Stimulated activated CD4-positive, alpha-beta T cell treated with anti-CD3 and anti-CD28 coated beads, Interleukin-2, amount 100 ng/mL, for 4 hours (primary cell): ENCODE data around the gene RANBP1.

Source experiments
- DNase-seq: peaks from one replicate; pipeline ENCODE4 v3.0.0-alpha.2; 2020; ENCODE audit warnings: low read depth

The RANBP1 gene

DNA sequence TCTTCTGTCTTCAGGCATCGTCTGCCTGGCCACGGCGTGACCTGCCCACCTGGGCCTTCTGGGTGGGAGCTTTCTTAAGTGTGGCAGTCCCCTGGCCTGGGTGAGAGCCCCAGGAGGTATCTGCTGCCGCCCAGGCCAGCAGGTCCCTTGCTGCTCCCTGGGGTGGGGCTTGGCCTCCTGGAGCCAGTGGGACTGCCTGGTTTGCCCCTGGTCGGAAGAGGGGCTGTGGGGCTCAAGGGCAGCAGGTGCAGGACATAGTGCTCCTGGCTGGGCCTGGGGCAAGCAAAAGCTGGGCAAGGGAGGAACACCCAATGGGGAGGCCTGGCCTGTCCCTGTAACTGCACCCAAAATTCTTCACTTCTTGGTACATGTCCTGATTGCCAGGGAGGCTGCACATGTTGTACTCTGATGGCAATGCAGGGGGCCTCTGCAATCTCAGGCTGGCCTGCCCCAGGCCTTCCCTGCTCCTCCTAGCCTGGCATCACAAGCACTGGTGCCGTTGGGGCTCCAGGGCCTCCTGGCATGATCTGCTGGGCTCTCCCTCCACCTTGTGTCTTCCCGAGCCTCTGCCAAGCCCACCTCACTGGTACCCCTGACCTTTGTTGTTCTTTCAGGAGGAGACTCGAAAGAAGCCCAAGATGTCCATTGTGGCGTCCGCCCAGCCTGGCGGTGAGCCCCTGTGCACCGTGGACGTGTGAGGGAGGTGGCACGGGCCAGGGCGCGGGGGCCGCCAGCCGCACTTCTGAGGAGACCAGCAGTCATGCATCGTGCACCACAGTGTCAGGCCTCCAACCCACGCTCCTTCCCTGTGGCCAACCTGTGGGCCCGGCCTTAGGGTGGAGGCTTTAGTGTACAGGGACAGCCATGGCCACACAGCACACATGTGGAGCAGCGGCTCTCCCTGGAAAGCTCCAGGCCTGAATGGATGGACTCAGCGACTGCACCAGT lies 6.2 kb upstream of the RANBP1 start:
- no peak for DNase-seq

DNA sequence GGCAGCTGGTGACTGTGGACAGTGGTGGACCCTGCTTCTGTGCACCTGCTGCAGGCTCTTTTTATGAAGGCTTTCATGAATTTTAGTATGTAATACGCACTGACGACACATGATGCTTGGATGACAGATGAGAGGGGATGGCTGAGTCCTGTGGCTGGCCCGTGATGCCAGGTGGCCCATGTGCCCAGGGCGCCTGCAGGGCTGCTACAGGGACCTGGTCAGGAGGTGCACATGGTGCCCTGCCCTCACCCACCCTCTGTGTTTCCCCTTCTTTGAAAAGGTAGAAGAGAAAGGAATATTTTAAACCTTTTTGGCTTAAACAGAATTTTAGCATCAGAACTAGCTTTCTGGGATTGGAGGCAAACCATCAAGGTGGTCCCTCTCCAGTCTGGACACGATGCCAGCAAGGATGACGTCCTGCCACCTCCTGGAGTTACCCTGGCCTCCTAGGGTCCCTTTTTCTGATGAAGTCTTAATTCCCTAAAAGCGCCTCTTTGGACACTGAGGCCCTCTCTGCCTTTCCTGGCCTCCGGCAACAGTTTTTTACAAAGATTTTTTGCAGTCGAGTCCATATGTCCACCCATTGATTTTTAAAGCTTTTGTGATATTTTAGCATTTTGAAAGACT lies 5.4 kb upstream of the RANBP1 start:
- no peak for DNase-seq

DNA sequence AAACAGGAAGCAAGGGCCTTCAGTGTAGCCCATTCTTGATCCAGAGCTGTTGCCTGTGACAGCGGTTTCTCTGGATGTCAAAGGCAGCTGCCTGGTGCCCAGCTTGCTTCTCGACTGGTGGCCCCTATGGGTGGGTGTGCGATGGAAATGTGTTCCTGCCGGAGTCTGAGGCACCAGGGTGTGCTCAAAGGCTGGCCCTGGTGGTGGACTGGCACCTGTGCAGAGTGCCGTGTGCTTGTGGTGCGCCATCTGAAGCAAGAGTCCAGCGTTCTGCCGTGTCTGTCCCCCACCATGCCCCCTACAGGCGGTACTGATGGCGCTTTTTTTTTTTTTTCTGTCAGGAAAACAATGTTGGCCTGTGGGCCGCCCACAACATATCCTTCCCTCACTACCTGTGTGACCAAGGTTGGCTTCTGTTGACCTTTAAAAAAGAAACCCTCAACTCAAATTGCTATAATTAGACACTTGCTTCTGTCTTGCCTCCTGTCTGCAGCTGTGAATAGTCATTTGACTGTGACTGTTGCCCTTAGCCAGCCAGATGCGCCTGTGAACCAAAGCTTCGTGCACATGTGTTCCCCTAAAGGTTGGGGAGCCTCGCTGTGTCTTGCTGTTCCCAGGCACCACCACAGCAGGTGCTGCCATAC lies 4.7 kb upstream of the RANBP1 start:
- no peak for DNase-seq

DNA sequence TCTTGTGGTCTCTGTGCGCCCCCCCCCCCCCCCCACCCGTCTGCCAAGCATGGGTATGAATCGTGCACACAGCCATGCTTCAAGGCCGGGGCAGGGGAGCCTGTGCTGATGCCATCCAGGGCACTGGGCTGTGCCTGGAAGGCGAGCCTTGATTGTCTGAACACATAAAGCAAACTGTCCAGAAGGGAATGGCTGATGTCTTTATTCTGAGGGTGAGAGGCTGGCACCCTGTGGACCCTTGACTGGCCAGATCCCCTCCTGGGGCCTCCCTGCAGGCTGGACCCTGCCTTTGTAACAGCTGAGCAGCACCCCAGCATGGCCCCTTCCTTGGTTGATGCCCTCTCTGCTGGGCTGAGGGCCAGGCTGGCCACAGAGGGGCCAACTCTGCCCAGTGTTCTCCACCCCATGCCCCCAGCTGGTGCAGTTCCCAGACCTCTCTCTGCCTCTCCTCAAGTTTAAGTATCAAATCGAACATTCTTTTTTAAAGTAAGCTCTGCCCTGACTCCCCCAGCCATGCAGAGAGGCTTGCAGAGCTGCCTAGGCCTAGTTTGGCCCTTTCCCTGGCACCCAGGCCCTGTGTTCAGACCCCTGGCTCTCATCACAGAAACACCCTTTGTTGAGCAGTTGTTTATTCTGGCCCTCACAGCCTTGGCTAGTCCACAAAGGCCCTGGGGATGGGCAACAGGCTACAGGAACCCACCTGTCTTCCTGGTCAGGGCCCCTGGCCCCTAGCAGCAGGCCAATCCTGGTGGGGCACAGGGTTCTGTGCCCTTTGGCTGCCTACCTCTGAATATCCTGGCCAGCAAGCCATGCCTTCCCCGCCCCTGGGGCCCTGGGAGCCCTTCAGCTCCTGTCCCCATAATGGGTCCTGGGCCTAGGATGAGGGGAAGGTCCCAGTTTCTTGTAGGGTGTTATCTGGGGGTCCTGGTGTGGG lies 3.9 kb upstream of the RANBP1 start:
- DNase-seq, result no peak

DNA sequence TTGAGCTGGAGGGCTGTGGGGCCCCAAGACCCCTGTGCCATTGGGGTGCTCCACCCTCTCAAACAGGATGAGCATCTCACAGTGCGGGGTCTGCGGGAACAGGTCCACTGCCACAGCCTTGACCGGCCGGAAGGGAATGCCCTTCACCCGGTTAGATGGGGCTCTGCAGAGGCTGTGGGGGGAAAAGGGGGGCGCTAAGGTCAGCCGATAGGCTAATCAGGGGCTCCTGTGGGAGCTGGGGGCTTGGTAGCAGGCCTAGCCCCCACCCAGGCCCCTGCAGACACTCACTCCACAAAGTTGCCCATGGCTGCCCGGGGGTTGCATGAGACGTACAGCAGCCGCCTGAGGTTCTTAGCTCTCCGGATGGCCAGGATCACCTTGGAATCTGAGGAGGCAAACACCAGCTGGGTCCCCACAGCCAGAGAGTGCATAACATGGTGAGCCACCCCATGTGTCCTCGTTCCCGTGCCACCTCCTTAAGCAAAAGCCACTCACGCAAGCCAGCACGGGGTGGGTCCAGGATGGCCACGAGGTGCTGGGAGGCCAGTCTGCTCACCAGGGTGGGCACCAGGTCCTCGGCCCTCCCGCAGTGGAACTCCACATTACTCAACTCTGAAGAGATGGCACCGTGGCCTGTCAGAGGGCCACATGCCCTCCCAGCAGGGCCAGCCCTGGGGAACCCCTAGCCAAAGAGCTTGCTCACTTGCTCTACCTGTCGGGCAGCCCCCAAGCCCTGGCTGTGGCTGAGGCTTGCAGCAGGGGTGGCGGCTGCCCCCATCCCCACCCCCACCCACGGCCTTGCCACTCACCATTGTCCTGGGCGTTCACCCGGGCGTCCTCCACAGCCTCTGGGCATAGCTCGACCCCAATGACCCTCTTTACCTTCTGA lies 3.0 kb upstream of the RANBP1 start:
- no peak for DNase-seq

- DNase-seq, result no peak
Measured at GRCh38 chr22:20113551-20114310, 2.2 kb upstream of the RANBP1 start.

GRCh38 chr22:20114506-20115475 lies 1.1 kb upstream of the RANBP1 start:
- DNase-seq, result no peak

DNA sequence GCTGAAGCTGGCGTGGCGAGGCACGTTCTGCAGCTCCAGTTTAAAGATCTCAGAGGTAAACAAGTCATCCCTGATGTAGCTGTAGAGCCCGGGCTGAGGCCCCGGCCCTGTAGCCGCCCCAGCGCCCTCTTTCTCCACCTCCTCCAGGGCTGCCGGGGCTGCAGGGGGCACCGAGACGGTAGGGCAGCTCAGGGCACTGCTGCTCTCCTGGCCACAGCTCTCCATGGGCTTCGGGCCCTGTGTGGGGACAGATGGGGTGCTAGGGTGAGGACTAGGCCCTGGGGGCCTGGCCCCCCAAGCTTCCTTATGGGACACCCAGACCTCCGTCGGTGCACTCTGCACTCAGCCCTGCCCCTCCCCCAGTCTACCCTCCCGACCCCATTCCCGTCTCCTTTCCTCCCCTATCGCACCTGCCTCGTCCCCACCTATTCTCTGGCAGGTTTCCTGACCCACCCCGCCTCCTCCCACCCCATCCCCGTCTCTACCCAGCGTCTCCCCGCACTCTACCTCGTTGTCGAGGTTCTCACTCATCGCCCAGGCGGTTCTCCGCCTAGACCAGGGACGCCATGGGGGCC lies 559 bp downstream of the RANBP1 start:
- DNase-seq, result no peak

DNA sequence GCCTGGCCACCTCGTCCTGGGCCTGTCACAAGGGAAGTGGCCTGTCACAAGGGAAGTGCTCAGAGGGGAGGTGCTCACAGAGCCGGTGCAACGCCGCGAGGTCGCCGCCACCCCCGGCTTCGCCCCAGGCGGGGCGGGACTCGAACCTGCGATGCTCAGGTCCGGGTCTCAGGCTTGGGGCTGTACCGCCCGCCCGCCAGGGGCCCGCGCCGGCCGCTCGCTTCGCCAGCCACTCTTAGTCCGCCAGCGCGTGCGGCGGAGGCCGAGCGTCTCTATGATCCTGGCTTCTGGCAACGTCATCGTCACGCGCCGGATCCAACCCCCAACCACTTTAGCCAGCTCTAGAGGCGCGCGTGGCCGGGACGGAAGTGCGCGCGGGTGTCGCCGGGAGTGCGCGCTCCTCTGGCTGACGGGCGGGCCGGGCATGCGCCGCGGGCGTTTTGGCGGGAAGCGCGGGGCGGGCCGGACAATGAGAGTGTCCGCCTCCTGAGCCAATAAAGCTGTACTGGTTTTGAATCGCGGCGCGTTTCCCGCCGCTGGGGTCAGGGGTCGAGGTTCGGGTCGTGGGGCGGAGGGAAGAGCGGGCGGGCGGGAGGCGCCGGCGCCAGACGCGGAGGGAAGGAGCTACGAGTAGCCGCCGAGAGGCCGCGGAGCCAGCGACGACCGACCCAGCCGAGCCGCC lies 1.2 kb downstream of the RANBP1 start, which contains the start of gene TRMT2A:
Gene TRMT2A, minus strand, starts transcription at position 276 of the 682 bp plus-strand sequence. CDS start 320 bp downstream, outside the sequence.
- peak; percentile 94 for DNase-seq

- peak; percentile 81 for DNase-seq
Measured at GRCh38 chr22:20117633-20118299, 1.9 kb downstream of the RANBP1 start.

- DNase-seq, result no peak
Measured at GRCh38 chr22:20118300-20119020, 2.6 kb downstream of the RANBP1 start.

- DNase-seq, result no peak
Measured at GRCh38 chr22:20121856-20122415, 6.0 kb downstream of the RANBP1 start.

DNA sequence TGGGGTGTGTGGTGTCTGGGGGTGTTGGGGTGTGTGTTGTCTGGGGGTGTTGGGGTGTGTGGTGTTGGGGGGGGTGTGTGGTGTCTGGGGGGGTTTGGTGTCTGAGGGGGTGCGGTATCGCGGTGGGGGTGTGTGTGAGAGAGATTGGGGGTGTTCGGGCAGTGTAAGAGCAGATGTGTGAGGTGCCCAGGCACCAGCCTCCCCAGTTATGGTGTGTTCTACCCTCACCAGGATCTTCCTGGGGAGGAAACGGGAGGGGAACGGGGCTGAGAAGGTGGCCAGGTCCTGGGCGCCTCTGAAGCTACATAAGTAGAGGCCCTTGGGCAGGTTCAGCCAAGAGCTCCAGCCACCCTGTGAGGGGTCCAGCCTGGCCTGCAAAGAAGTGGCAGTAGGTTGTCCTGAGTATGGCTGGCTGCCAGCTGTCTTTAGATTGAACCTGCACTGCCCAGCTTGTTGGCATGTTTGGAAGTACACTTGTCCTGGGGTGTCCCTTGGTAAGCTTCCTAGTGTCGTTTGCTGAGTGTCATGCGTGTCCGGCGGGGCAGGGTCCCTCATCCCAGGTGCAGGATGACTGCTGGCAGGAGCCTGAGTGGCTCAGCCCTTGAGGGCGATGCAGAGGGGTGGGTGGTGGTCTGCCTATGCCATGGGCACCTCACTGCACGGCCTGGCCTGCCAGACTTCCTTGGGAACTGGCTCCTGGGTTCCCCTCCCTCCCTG lies 7.6 kb downstream of the RANBP1 start:
- DNase-seq, result no peak

GRCh38 chr22:20124083-20124787 lies 8.3 kb downstream of the RANBP1 start:
- no peak for DNase-seq
